Activated naive CD4-positive, alpha-beta T cell treated with anti-CD3 and anti-CD28 coated beads, Interleukin-2, amount 10 ng/mL, durations not matched to agents 7 days and 5 days (primary cell): Measurements from ENCODE around the gene TLR1.
A peak's percentile ranks its signal among the peaks of the same experiment; 100 is the strongest.
"Not testable (repeated sequence)": the region's sequence is repeated elsewhere in the genome, so short reads cannot be mapped to it uniquely, and the experiment has no call there.

ENCODE experiments used
- CTCF ChIA-PET: fragments of 350-600 bp; sonication (Branson Sonifier 250); formaldehyde crosslinking; loops from one replicate; lab custom pipeline; 2021; ENCODE audit warnings: antibody characterized with exemption; lab: Charles Lee
- DNase-seq: peaks from one replicate; pipeline ENCODE4 v3.0.0-alpha.2; 2020
- H3K27ac Mint-ChIP-seq: one replicate; pipeline ENCODE4 v1.8.0; 2021; ENCODE audit warnings: mild to moderate bottlenecking, moderate library complexity, mixed read lengths
- H3K27me3 Mint-ChIP-seq: one replicate; pipeline ENCODE4 v1.8.0; 2021; ENCODE audit warnings: mild to moderate bottlenecking, mixed read lengths
- H3K36me3 Mint-ChIP-seq: one replicate; pipeline ENCODE4 v1.8.0; 2021; ENCODE audit warnings: mixed read lengths
- H3K4me1 Mint-ChIP-seq: one replicate; pipeline ENCODE4 v1.8.0; 2021; ENCODE audit warnings: mixed read lengths
- H3K4me3 Mint-ChIP-seq: one replicate; pipeline ENCODE4 v1.8.0; 2021; ENCODE audit warnings: mild to moderate bottlenecking, moderate library complexity, mixed read lengths
- H3K9me3 Mint-ChIP-seq: one replicate; pipeline ENCODE4 v1.8.0; 2021; ENCODE audit warnings: mixed read lengths

The TLR1 gene

DNA sequence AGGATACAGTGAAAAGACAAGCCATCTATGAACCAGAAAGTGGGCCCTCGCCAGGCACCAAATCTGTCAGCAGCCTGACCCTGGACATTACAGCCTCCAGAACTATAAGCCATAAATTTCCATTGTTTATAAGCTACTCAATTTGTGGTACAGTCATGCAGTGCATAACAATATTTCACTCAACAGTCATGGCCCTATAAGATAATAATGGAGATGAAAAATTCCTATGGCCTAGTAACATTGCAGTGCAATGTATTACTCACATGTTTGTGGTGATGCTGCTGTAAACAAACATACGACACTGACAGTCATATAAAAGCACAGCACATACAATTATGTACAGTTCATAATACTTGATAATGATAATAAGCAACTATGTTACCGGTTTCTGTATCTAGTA is 17.1 kb upstream of the TLR1 start:
- Mint-ChIP-seq H3K4me1 (peaks cover 18% of the 10 kb centered on the region), H3K27me3 (peaks cover 4% of the 10 kb centered on the region), H3K4me3 (no peak overlapping the region), H3K36me3 (peaks cover 29% of the 10 kb centered on the region), H3K27ac (no peak overlapping the region), H3K9me3 (peaks cover 27% of the 10 kb centered on the region)
- CTCF ChIA-PET, result interaction anchor here (0.6 to 1.3 kb wide), 3 partner anchors 13 to 975 kb away, joined by 3 read pairs; partner anchors contain the start of gene TLR1
- no peak for DNase-seq

GRCh38 chr4:38820329-38821061 is 15.9 kb upstream of the TLR1 start:
- Mint-ChIP-seq H3K27ac (no peak overlapping the region), H3K9me3 (peaks cover 30% of the 10 kb centered on the region), H3K36me3 (peaks cover 19% of the 10 kb centered on the region), H3K27me3 (peaks cover 4% of the 10 kb centered on the region), H3K4me1 (peaks cover 18% of the 10 kb centered on the region), H3K4me3 (no peak overlapping the region)
- DNase-seq, result no peak
- CTCF ChIA-PET, result interaction anchor here (1.3 to 2.0 kb wide), 2 partner anchors 16 kb away, joined by 3 to 10 read pairs; partner anchors contain the start of gene TLR1

GRCh38 chr4:38819569-38819968 is 15.0 kb upstream of the TLR1 start:
- H3K27me3 Mint-ChIP-seq, result peaks cover 7% of the 10 kb centered on the region
- H3K9me3 Mint-ChIP-seq, result peaks cover 33% of the 10 kb centered on the region
- H3K4me3 Mint-ChIP-seq, result no peak overlapping the region
- peaks cover 18% of the 10 kb centered on the region for H3K4me1 Mint-ChIP-seq
- CTCF ChIA-PET, result interaction anchor here (2.0 kb wide), 1 partner anchor 15 kb away, joined by 10 read pairs; the partner anchor contains the start of gene TLR1
- peaks cover 20% of the 10 kb centered on the region for H3K36me3 Mint-ChIP-seq
- H3K27ac Mint-ChIP-seq, result no peak overlapping the region
- no peak for DNase-seq

DNA sequence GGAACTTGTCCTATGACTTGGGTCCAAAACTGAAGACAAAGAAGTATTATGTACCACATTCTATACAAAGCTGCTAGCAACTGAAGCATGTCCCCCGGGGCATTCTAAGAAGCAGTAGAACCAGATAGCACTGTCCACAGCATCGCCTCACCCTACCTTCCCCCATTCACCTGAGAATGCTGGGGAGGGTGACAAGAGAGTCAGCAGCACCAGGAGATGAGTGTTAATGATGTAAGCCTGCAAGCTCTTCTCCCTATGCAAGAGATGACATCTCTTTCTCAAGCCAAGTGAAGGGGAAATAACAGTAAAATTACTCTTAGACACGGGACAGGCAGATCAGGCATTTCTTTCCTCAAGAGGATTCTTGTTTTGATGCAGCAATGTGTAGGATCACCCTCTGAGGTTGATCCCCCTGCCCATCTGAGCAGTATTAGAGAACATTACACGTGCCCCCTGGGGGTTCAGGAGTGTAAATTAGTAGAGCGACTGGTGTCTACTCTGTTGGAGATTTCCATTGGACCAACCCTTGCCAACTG is 13.9 kb upstream of the TLR1 start:
- H3K27me3 Mint-ChIP-seq, result peaks cover 7% of the 10 kb centered on the region
- H3K27ac Mint-ChIP-seq, result no peak overlapping the region

GRCh38 chr4:38815885-38816782 is 11.5 kb upstream of the TLR1 start:
- Mint-ChIP-seq H3K36me3 (peaks cover 8% of the 10 kb centered on the region), H3K4me3 (no peak overlapping the region), H3K27ac (no peak overlapping the region), H3K9me3 (peaks cover 27% of the 10 kb centered on the region), H3K4me1 (peaks cover 24% of the 10 kb centered on the region), H3K27me3 (peaks cover 7% of the 10 kb centered on the region)
- CTCF ChIA-PET, result interaction anchor here (1.2 kb wide), 1 partner anchor 12 kb away, joined by 3 read pairs; no protein-coding TSS in a partner anchor
- DNase-seq, result no peak

More for the DNA sequence above, 13.9 kb upstream of the TLR1 start:
- H3K36me3 Mint-ChIP-seq, result peaks cover 19% of the 10 kb centered on the region
- H3K4me3 Mint-ChIP-seq, result no peak overlapping the region
- CTCF ChIA-PET, result interaction anchor here (2.0 kb wide), 1 partner anchor 14 kb away, joined by 10 read pairs; the partner anchor contains the start of gene TLR1
- H3K4me1 Mint-ChIP-seq, result peaks cover 21% of the 10 kb centered on the region
- DNase-seq, result no peak
- peaks cover 35% of the 10 kb centered on the region for H3K9me3 Mint-ChIP-seq

- CTCF ChIA-PET, result interaction anchor here (1.0 kb wide), 1 partner anchor 10 kb away, joined by 5 read pairs; no protein-coding TSS in a partner anchor
- H3K27me3 Mint-ChIP-seq, result peaks cover 4% of the 10 kb centered on the region
Observed at GRCh38 chr4:38814386-38814785, 9.8 kb upstream of the TLR1 start.

GRCh38 chr4:38811297-38811696 is 6.7 kb upstream of the TLR1 start:
- no peak overlapping the region for H3K27ac Mint-ChIP-seq
- H3K36me3 Mint-ChIP-seq, result peaks cover 8% of the 10 kb centered on the region
- H3K9me3 Mint-ChIP-seq, result peaks cover 26% of the 10 kb centered on the region
- peaks cover 4% of the 10 kb centered on the region for H3K27me3 Mint-ChIP-seq
- CTCF ChIA-PET, result interaction anchor here (0.6 kb wide), 2 partner anchors 49 to 109 kb away, joined by 3 read pairs; no protein-coding TSS in a partner anchor
- H3K4me3 Mint-ChIP-seq, result no peak overlapping the region
- peaks cover 8% of the 10 kb centered on the region for H3K4me1 Mint-ChIP-seq
- no peak for DNase-seq

More at GRCh38 chr4:38814386-38814785, 9.8 kb upstream of the TLR1 start:
- Mint-ChIP-seq H3K4me3 (no peak overlapping the region), H3K9me3 (peaks cover 28% of the 10 kb centered on the region), H3K4me1 (peaks cover 9% of the 10 kb centered on the region), H3K27ac (no peak overlapping the region), H3K36me3 (peaks cover 6% of the 10 kb centered on the region)
- DNase-seq, result no peak

DNA sequence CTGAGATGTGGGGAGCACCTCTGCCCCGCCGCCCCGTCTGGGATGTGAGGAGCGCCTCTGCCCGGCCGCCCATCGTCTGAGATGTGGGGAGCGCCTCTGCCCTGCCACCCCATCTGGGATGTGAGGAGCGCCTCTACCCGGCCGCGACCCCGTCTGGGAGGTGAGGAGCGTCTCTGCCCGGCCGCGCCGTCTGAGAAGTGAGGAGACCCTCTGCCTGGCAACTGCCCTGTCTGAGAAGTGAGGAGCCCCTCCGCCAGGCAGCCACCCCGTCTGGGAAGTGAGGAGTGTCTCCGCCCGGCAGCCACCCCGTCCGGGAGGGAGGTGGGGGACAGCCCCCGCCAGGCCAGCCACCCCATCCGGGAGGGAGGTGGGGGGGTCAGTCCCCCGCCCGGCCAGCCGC is 2.9 kb upstream of the TLR1 start:
- H3K27ac Mint-ChIP-seq, CTCF ChIA-PET, H3K27me3 Mint-ChIP-seq, H3K9me3 Mint-ChIP-seq, H3K4me3 Mint-ChIP-seq, DNase-seq: not testable (repeated sequence)
- Mint-ChIP-seq H3K36me3 (peaks cover 17% of the 10 kb centered on the region), H3K4me1 (peaks cover 31% of the 10 kb centered on the region)

- Mint-ChIP-seq H3K27ac (peak overlapping the region; percentile 99), H3K36me3 (peaks cover 29% of the 10 kb centered on the region), H3K4me3 (peak overlapping the region; percentile 86), H3K4me1 (peaks cover 36% of the 10 kb centered on the region), H3K9me3 (peaks cover 16% of the 10 kb centered on the region)
- H3K27me3 Mint-ChIP-seq, DNase-seq: not testable (repeated sequence)
- CTCF ChIA-PET, result interaction anchor here (6.3 to 6.5 kb wide), 2 partner anchors 23 to 44 kb away, joined by 70 to 91 read pairs; partner anchors contain the start of gene TLR10
Observed at GRCh38 chr4:38806251-38806650, 1.7 kb upstream of the TLR1 start.

DNA sequence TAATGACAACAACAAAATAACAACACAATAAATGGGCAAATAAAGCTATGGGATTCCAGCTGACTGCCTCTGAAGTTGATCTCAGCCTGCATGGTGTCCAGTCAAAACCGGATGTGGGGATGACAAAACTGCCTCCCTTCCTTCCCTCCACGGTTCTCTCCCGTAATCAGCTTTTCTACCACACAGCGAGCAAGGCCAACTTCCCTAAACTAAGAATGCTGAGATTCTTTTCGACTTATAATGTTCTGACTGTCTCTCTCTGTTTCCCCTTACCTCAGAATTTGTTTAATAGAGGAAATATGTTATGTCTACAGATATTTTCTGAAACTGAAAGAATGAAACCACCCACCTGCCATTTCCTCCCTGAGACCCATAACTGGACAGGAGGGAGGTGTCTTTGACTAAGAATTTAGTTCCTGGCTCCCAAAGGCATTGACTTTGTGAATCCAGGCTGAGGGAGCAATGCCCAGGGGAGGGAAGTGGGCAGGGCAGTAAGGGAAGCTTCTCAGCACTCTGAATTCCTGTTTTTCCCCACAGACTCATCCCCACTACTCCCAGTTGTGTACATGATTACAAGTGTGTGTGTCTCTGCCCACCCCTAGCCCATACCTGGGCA is 1.0 kb upstream of the TLR1 start:
- CTCF ChIA-PET, result interaction anchor here (0.6 to 6.5 kb wide), 11 partner anchors 14 to 744 kb away, joined by 3 to 91 read pairs (median 7); partner anchors contain the start of gene TLR10
- Mint-ChIP-seq H3K4me3 (peak overlapping the region; percentile 86), H3K4me1 (peaks cover 41% of the 10 kb centered on the region), H3K27ac (peak overlapping the region; percentile 99), H3K9me3 (peaks cover 22% of the 10 kb centered on the region), H3K36me3 (peaks cover 36% of the 10 kb centered on the region), H3K27me3 (no peaks in the 10 kb centered on the region)
- DNase-seq, result peak; percentile 46

DNA sequence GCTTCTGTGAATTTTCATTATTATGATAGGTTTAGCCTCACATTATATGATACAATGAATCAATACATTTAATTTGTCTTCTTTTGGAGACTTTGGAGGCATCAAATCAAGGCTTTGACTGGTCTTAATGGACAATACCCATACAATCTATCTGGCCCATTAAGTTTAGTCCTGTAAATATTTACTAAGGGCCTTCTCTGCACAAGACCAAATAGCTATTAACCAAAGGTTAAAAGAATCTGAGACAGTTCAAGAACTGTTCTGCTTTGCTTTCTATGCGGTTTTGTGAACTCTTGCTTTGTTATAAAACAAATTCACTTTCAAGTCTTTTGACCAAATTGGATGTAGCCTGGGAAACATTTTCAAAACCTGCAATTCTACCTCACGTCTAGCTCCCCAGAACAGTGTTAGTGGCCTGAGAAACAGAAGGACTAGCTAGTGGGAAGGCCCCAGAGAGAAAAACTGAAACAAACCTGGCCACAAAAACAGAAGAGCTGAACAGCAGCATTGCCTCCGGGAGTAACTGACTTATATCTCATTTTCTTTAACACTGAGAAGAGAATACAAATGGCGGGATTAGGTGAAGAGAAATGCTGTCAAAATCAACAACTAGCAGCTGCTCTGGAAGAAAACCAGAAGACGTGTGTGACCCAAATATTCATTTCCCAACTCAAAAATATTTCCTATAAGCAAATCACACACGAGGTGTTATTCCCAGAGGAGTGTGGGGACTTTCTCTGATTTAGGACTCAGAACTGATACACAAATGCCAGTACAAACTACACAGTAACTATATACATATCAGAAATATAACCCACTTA is 548 bp downstream of the TLR1 start:
- Mint-ChIP-seq H3K27me3 (no peaks in the 10 kb centered on the region), H3K9me3 (peaks cover 35% of the 10 kb centered on the region), H3K36me3 (peaks cover 51% of the 10 kb centered on the region), H3K27ac (peak overlapping the region; percentile 99), H3K4me3 (peak overlapping the region; percentile 86), H3K4me1 (peaks cover 46% of the 10 kb centered on the region)
- peak; percentile 55 for DNase-seq
- CTCF ChIA-PET, result interaction anchor here (0.5 to 6.5 kb wide), 21 partner anchors 9 to 624 kb away, joined by 3 to 91 read pairs (median 5); partner anchors contain the start of genes TLR10 and TLR6

- no peaks in the 10 kb centered on the region for H3K27me3 Mint-ChIP-seq
- peaks cover 46% of the 10 kb centered on the region for H3K4me1 Mint-ChIP-seq
- H3K9me3 Mint-ChIP-seq, result peaks cover 39% of the 10 kb centered on the region
- peak overlapping the region; percentile 99 for H3K27ac Mint-ChIP-seq
- CTCF ChIA-PET, result interaction anchor here (1.1 to 6.5 kb wide), 10 partner anchors 8 to 623 kb away, joined by 3 to 91 read pairs (median 8); partner anchors contain the start of gene TLR10
- peaks cover 64% of the 10 kb centered on the region for H3K36me3 Mint-ChIP-seq
- H3K4me3 Mint-ChIP-seq, result peak overlapping the region; percentile 86
- no peak for DNase-seq
Observed at GRCh38 chr4:38802561-38803355, 1.8 kb downstream of the TLR1 start.
